Vagina (tissue), 2 donors: ENCODE measurements around the gene CKAP5.

ENCODE experiments used
- POLR2A ChIP-seq, 2 donors: fragments of 450-650 bp; IDR thresholded peaks; one replicate each; pipeline ENCODE4 v1.6.1; 2017; ENCODE audit warnings: antibody characterized with exemption in 2 of 2, mild to moderate bottlenecking in 2 of 2, moderate library complexity in 2 of 2
- TF ChIP-seq, protein P1 (sequence below), 3 experiments: fragments of 450-650 bp in 2 of 3; fragments of 200-600 bp in 1 of 3; sonication (generic) in 1 of 3; IDR thresholded peaks; one replicate each; pipeline ENCODE4 v1.5.1; 2017 to 2019; ENCODE audit warnings: antibody characterized with exemption in 3 of 3, mild to moderate bottlenecking in 2 of 3, moderate library complexity in 2 of 3

DNA sequence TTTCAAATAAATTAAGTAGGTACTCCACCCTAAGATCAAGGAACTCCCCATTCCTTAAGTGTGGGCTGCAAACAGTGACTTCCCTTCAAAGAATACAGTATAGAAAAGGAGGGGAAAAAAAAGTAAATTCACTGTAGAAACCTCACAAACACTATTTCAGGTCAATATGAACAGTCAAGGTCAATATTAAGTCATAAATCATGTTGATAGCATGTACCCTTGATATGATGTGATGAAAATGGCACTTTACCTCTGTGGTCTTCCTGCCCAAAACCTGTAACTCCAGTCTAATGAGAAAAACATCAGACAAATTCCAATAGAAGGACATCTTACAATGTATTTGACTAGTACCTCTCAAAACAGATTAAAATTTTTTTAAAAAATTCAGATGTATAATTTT lies 8.2 kb downstream of the CKAP5 start:
- TF ChIP-seq, protein P1, sequence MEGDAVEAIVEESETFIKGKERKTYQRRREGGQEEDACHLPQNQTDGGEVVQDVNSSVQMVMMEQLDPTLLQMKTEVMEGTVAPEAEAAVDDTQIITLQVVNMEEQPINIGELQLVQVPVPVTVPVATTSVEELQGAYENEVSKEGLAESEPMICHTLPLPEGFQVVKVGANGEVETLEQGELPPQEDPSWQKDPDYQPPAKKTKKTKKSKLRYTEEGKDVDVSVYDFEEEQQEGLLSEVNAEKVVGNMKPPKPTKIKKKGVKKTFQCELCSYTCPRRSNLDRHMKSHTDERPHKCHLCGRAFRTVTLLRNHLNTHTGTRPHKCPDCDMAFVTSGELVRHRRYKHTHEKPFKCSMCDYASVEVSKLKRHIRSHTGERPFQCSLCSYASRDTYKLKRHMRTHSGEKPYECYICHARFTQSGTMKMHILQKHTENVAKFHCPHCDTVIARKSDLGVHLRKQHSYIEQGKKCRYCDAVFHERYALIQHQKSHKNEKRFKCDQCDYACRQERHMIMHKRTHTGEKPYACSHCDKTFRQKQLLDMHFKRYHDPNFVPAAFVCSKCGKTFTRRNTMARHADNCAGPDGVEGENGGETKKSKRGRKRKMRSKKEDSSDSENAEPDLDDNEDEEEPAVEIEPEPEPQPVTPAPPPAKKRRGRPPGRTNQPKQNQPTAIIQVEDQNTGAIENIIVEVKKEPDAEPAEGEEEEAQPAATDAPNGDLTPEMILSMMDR (IDR thresholded peaks at IDR 0.05), result no peak
- no peak for TF ChIP-seq POLR2A (IDR thresholded peaks at IDR 0.05)
